H9 (cell line): ENCODE results near the gene KRT6B. TPM values are rescaled to one million over a fixed set of nuclear protein-coding genes. Genes with fewer than 3 reads are reported as not detected.

ENCODE experiments used
- DNase-seq: peaks from one replicate; pipeline ENCODE4 v3.0.0-alpha.2; 2017
- H2AFZ ChIP-seq: one replicate; pipeline ENCODE4 v1.6.1; 2013; ENCODE audit warnings: mild to moderate bottlenecking, low read length, control low read depth, moderate library complexity
- H2AK5ac ChIP-seq: 2 replicates; pipeline ENCODE4 v1.6.1; 2013; ENCODE audit warnings: low read length, control low read depth, mixed read lengths; ENCODE audit not compliant: insufficient read length
- H2BK120ac ChIP-seq: one replicate; pipeline ENCODE4 v1.6.1; 2013; ENCODE audit warnings: low read depth, mild to moderate bottlenecking, low read length, control low read depth, inconsistent platforms; ENCODE audit not compliant: poor library complexity, severe bottlenecking
- H2BK12ac ChIP-seq: 2 replicates; pipeline ENCODE4 v1.6.1; 2013; ENCODE audit warnings: low read length, control low read depth, mixed read lengths, low read depth; ENCODE audit not compliant: insufficient read length
- H2BK15ac ChIP-seq: 2 replicates; pipeline ENCODE4 v1.6.1; 2013; ENCODE audit warnings: low read depth, low read length, control low read depth
- H2BK20ac ChIP-seq: one replicate; pipeline ENCODE4 v1.6.1; 2013; ENCODE audit warnings: low read depth, mild to moderate bottlenecking, low read length, control low read depth, inconsistent platforms; ENCODE audit not compliant: poor library complexity, severe bottlenecking
- H2BK5ac ChIP-seq: 2 replicates; pipeline ENCODE4 v1.6.1; 2013; ENCODE audit warnings: low read length, control low read depth, mixed read lengths; ENCODE audit not compliant: insufficient read length
- H3K14ac ChIP-seq: 2 replicates; pipeline ENCODE4 v1.6.1; 2013; ENCODE audit warnings: low read length, control low read depth; ENCODE audit not compliant: insufficient read depth
- H3K18ac ChIP-seq: 2 replicates; pipeline ENCODE4 v1.6.1; 2013; ENCODE audit warnings: low read depth, mild to moderate bottlenecking, mixed read lengths, low read length, control low read depth; ENCODE audit not compliant: insufficient read length
- H3K23ac ChIP-seq: 2 replicates; pipeline ENCODE4 v1.6.1; 2013; ENCODE audit warnings: low read length, control low read depth, mixed read lengths, low read depth; ENCODE audit not compliant: insufficient read length
- H3K23me2 ChIP-seq: 2 replicates; pipeline ENCODE4 v1.6.1; 2013; ENCODE audit warnings: low read depth, mild to moderate bottlenecking, mixed read lengths, low read length, control low read depth; ENCODE audit not compliant: insufficient read length, poor library complexity, severe bottlenecking
- H3K27ac ChIP-seq: 2 replicates; pipeline ENCODE4 v1.5.1; 2013; ENCODE audit warnings: low read length, control low read depth, mixed read lengths, low read depth; ENCODE audit not compliant: insufficient read length
- H3K27me3 ChIP-seq: 2 replicates; pipeline ENCODE4 v1.6.1; 2013; ENCODE audit warnings: low read length, control low read depth, inconsistent platforms; ENCODE audit not compliant: insufficient read depth
- H3K4ac ChIP-seq: 2 replicates; pipeline ENCODE4 v1.6.1; 2013; ENCODE audit warnings: low read depth, mild to moderate bottlenecking, control low read depth, inconsistent platforms, low read length, moderate library complexity
- H3K4me1 ChIP-seq: 2 replicates; pipeline ENCODE4 v1.6.1; 2013; ENCODE audit warnings: low read length, control low read depth, inconsistent platforms; ENCODE audit not compliant: insufficient read depth
- H3K4me2 ChIP-seq: 2 replicates; pipeline ENCODE4 v1.6.1; 2013; ENCODE audit warnings: low read length, control low read depth, mixed read lengths; ENCODE audit not compliant: insufficient read length, insufficient read depth
- H3K56ac ChIP-seq: 2 replicates; pipeline ENCODE4 v1.6.1; 2013; ENCODE audit warnings: low read depth, mild to moderate bottlenecking, mixed read lengths, low read length, control low read depth; ENCODE audit not compliant: insufficient read length
- H3K79me1 ChIP-seq: 2 replicates; pipeline ENCODE4 v1.6.1; 2013; ENCODE audit warnings: low read depth, mild to moderate bottlenecking, moderate library complexity, low read length, control low read depth, inconsistent platforms; ENCODE audit not compliant: insufficient read depth, poor library complexity, severe bottlenecking
- H3K79me2 ChIP-seq: 2 replicates; pipeline ENCODE4 v1.6.1; 2013; ENCODE audit warnings: low read length, control low read depth, inconsistent platforms; ENCODE audit not compliant: insufficient read depth
- H3K9ac ChIP-seq: 2 replicates; pipeline ENCODE4 v1.6.1; 2013; ENCODE audit warnings: low read length, control low read depth, mixed read lengths; ENCODE audit not compliant: insufficient read length; ENCODE audit errors: extremely low read depth
- H3K9me3 ChIP-seq: one replicate; pipeline ENCODE4 v1.6.1; 2013; ENCODE audit warnings: low read depth, low read length, inconsistent platforms; ENCODE audit not compliant: control insufficient read depth
- H3T11ph ChIP-seq: one replicate; pipeline ENCODE4 v1.6.1; 2013; ENCODE audit warnings: mild to moderate bottlenecking, low read length, control low read depth, inconsistent platforms
- H4K20me1 ChIP-seq: one replicate; pipeline ENCODE4 v1.6.1; 2013; ENCODE audit not compliant: control insufficient read depth, insufficient read length, insufficient read depth
- H4K5ac ChIP-seq: 2 replicates; pipeline ENCODE4 v1.6.1; 2013; ENCODE audit warnings: low read depth, mild to moderate bottlenecking, mixed read lengths, low read length, control low read depth; ENCODE audit not compliant: insufficient read length
- H4K8ac ChIP-seq: replicated peaks from 2 replicates; pipeline ENCODE4 v1.6.1; 2013; ENCODE audit warnings: low read length, control low read depth, mixed read lengths, low read depth; ENCODE audit not compliant: insufficient read length
- H4K91ac ChIP-seq: 2 replicates; pipeline ENCODE4 v1.6.1; 2013; ENCODE audit warnings: low read depth, mild to moderate bottlenecking, moderate library complexity, mixed read lengths, low read length, control low read depth; ENCODE audit not compliant: insufficient read length
- H3K27ac Mint-ChIP-seq, 3 experiments: 2 replicates in 2 of 3; 3 replicates in 1 of 3; pipeline ENCODE4 v1.8.0; 2020 to 2021; ENCODE audit warnings: mixed read lengths in 3 of 3, mild to moderate bottlenecking in 1 of 3, moderate library complexity in 1 of 3
- H3K27me3 Mint-ChIP-seq: 2 replicates; pipeline ENCODE4 v1.8.0; 2021; ENCODE audit warnings: low read depth, mild to moderate bottlenecking, moderate library complexity, mixed read lengths
- H3K36me3 Mint-ChIP-seq, 3 experiments: 2 replicates in 2 of 3; 3 replicates in 1 of 3; pipeline ENCODE4 v1.8.0; 2020 to 2021; ENCODE audit warnings: low read depth in 3 of 3, mixed read lengths in 3 of 3; ENCODE audit not compliant: insufficient read depth in 1 of 3
- H3K4me1 Mint-ChIP-seq, 2 experiments: 2 replicates each; pipeline ENCODE4 v1.8.0; 2020; ENCODE audit warnings: mixed read lengths in 2 of 2
- H3K4me3 Mint-ChIP-seq, 2 experiments: 2 replicates in 1 of 2; 3 replicates in 1 of 2; pipeline ENCODE4 v1.8.0; 2020 to 2021; ENCODE audit warnings: mild to moderate bottlenecking in 2 of 2, mixed read lengths in 2 of 2, moderate library complexity in 1 of 2
- H3K9me3 Mint-ChIP-seq, 2 experiments: 2 replicates in 1 of 2; 3 replicates in 1 of 2; pipeline ENCODE4 v1.8.0; 2020; ENCODE audit warnings: mild to moderate bottlenecking in 2 of 2, mixed read lengths in 2 of 2, moderate library complexity in 1 of 2
- CTCF ChIP-seq: fragments of 200-600 bp; sonication (generic); conservative IDR thresholded peaks from 3 replicates; pipeline ENCODE4 v1.8.0; 2021; ENCODE audit warnings: antibody characterized with exemption, mild to moderate bottlenecking
- WGBS: extraction: QIAGEN DNeasy Blood & Tissue Kit; methylation state at CpG from one replicate; pipeline ENCODE4 v1.1.7; 2013; ENCODE audit warnings: missing lambda C conversion rate, low lambda C conversion rate, mixed read lengths; ENCODE audit not compliant: insufficient read length; ENCODE audit errors: extremely low coverage; 5-methylcytosine and 5-hydroxymethylcytosine counted together
- total RNA-seq: library from RNA; stranded (reverse); gene quantifications from 2 replicates; pipeline ENCODE4 v1.2.1, GENCODE V29; 2021

Gene KRT6B
- total RNA-seq, 1 experiment from 2014 or later, result not detected

GRCh38 chr12:52396656-52397055 is 55.3 kb downstream of the KRT6B start:
- no peaks in the 10 kb centered on the region for H3K79me1 ChIP-seq
- no peak overlapping the region for H3K27ac Mint-ChIP-seq
- H3K4me1 ChIP-seq, result no peaks in the 10 kb centered on the region
- no CpG with 5 or more reads among the region's 8 CpGs for WGBS
- no peaks in the 10 kb centered on the region; a peak in 1 of 5 replicates for H3K9me3 Mint-ChIP-seq
- H3K79me2 ChIP-seq, result no peaks in the 10 kb centered on the region
- no peak overlapping the region for H2BK120ac ChIP-seq
- H4K8ac ChIP-seq, result no peak overlapping the region
- H2BK5ac ChIP-seq, result no peak overlapping the region
- H3K9ac ChIP-seq, result no peak overlapping the region
- H4K91ac ChIP-seq, result no peak overlapping the region
- H3K4me3 Mint-ChIP-seq, result no peak overlapping the region
- H3K9me3 ChIP-seq, result no peaks in the 10 kb centered on the region
- no peaks in the 10 kb centered on the region; a peak in 1 of 4 replicates for H3K4me1 Mint-ChIP-seq
- H2BK12ac ChIP-seq, result no peak overlapping the region
- H2BK15ac ChIP-seq, result no peak overlapping the region
- H3K4me2 ChIP-seq, result no peak overlapping the region
- no peak overlapping the region for H3K4ac ChIP-seq
- H2AFZ ChIP-seq, result no peak overlapping the region
- no peak overlapping the region for H3K56ac ChIP-seq
- no peak for TF ChIP-seq CTCF
- peaks cover 8% of the 10 kb centered on the region for H3K27me3 Mint-ChIP-seq
- H3K23ac ChIP-seq, result no peak overlapping the region
- DNase-seq, result no peak
- no peaks in the 10 kb centered on the region; a peak in 1 of 7 replicates for H3K36me3 Mint-ChIP-seq
- no peaks in the 10 kb centered on the region for H3K23me2 ChIP-seq
- no peak overlapping the region for H4K5ac ChIP-seq
- H3K14ac ChIP-seq, result no peak overlapping the region
- H4K20me1 ChIP-seq, result no peaks in the 10 kb centered on the region
- H3K27me3 ChIP-seq, result no peaks in the 10 kb centered on the region
- no peak overlapping the region for H3K27ac ChIP-seq
- no peak overlapping the region for H3T11ph ChIP-seq
- no peak overlapping the region for H2AK5ac ChIP-seq
- no peak overlapping the region for H3K18ac ChIP-seq
- H2BK20ac ChIP-seq, result no peak overlapping the region

Other genes starting within 250 kb of the KRT6B start
- gene KRT7, start 218.9 kb downstream of the KRT6B start, total RNA-seq, result 8.9 and 10.0 TPM in 2 replicates
- not detected in 2 replicates for gene KRT86, start 177.5 kb downstream of the KRT6B start, total RNA-seq
- gene KRT81, start 160.6 kb downstream of the KRT6B start, total RNA-seq, result not detected in 2 replicates
- not detected in 2 replicates for gene KRT83, start 130.7 kb downstream of the KRT6B start, total RNA-seq
- not detected in 2 replicates for gene KRT85, start 84.7 kb downstream of the KRT6B start, total RNA-seq
- gene KRT84, start 66.5 kb downstream of the KRT6B start, total RNA-seq, result not detected in 2 replicates
- gene KRT82, start 45.8 kb downstream of the KRT6B start, total RNA-seq, result not detected in 2 replicates
- gene KRT75, start 17.8 kb downstream of the KRT6B start, total RNA-seq, result not detected in 2 replicates
- gene KRT6C, start 21.7 kb upstream of the KRT6B start, total RNA-seq, result not detected in 2 replicates
- not detected in 2 replicates for gene KRT6A, start 41.1 kb upstream of the KRT6B start, total RNA-seq
- not detected in 2 replicates for gene KRT5, start 68.2 kb upstream of the KRT6B start, total RNA-seq
- gene KRT71, start 101.0 kb upstream of the KRT6B start, total RNA-seq, result not detected in 2 replicates
- gene KRT74, start 121.7 kb upstream of the KRT6B start, total RNA-seq, result not detected in 2 replicates
- gene KRT72, start 149.3 kb upstream of the KRT6B start, total RNA-seq, result not detected in 2 replicates
- gene KRT73, start 166.4 kb upstream of the KRT6B start, total RNA-seq, result not detected in 2 replicates
- not detected in 2 replicates for gene KRT2, start 200.1 kb upstream of the KRT6B start, total RNA-seq
- not detected in 2 replicates for gene KRT1, start 228.3 kb upstream of the KRT6B start, total RNA-seq